AG10803 (cell line): ENCODE measurements around the gene IL9.

Source experiments
- DNase-seq: peaks from one replicate; pipeline ENCODE4 v3.0.0; 2010; ENCODE audit warnings: low read depth
- H3K4me3 ChIP-seq: 2 replicates; pipeline ENCODE4 v1.5.1; 2011; ENCODE audit warnings: mild to moderate bottlenecking, low read length, control low read depth
- TF ChIP-seq, protein P1 (sequence below): conservative IDR thresholded peaks from 2 replicates; pipeline ENCODE4 v1.5.1; 2011; ENCODE audit warnings: mild to moderate bottlenecking, low read length, control low read depth, inconsistent platforms

The IL9 gene

DNA sequence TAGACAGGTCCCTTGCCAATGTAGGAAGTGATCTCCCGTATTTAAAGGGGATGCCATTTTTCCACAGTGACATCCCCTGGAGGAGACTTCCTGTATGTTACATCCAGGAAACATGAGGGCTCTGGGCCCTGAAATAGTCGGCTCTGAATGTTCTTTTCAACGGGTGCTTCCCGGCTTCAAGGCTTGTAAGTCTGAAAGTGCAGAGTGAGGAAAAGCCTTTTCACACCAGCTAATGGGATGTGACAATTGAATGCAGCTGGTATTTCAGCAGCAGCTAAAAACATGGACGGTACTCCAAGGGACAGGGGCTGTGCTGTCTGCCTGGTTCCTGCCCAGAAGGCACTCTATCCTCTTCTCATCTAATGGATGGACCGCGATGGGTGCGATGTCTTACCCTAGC, 1.4 kb downstream of the IL9 start:
- no peak overlapping the region for H3K4me3 ChIP-seq
- DNase-seq, result no peak
- TF ChIP-seq, protein P1, sequence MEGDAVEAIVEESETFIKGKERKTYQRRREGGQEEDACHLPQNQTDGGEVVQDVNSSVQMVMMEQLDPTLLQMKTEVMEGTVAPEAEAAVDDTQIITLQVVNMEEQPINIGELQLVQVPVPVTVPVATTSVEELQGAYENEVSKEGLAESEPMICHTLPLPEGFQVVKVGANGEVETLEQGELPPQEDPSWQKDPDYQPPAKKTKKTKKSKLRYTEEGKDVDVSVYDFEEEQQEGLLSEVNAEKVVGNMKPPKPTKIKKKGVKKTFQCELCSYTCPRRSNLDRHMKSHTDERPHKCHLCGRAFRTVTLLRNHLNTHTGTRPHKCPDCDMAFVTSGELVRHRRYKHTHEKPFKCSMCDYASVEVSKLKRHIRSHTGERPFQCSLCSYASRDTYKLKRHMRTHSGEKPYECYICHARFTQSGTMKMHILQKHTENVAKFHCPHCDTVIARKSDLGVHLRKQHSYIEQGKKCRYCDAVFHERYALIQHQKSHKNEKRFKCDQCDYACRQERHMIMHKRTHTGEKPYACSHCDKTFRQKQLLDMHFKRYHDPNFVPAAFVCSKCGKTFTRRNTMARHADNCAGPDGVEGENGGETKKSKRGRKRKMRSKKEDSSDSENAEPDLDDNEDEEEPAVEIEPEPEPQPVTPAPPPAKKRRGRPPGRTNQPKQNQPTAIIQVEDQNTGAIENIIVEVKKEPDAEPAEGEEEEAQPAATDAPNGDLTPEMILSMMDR, result no peak

DNA sequence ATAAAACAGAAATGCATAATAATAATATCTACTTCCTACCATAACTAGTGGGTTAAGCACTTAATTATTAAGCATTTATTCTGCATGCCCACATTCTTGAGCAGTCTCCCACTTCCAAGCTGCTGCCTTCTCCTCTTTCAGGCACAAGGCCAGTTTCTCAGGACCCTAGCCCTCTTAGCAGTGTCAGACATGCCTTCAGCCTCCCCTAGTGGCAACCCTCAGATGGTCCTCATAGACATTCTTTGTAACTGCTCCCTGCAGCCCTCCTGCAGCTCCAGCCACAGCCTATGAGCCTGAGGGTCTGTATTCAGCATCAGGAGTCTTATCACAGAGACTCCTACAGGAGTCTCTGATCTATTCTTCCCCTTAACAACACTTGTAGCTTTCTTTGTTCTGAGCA, 3.9 kb downstream of the IL9 start:
- no peak for DNase-seq
- TF ChIP-seq, protein P1, result no peak
- H3K4me3 ChIP-seq, result no peak overlapping the region

DNA sequence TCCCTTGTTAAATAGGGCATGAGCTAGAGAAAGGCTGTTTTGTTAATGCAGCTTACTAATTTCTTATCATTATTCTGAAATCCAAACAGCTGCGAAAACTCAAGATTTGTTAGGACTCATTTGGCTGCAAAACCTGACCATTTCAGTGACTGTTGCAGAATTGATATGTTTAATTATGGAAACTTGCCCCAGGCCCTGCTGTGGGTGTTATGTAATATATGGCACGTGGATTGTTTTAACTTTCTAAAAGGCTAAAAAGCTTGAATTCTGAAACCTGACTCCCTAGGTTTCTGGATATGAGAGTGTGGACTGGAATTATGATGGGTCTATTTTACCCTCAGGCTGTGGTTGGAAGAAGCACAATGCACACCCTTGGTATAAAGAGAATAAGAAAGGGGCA, 4.4 kb downstream of the IL9 start:
- DNase-seq, result no peak
- no peak overlapping the region for H3K4me3 ChIP-seq
- TF ChIP-seq, protein P1, result no peak

DNA sequence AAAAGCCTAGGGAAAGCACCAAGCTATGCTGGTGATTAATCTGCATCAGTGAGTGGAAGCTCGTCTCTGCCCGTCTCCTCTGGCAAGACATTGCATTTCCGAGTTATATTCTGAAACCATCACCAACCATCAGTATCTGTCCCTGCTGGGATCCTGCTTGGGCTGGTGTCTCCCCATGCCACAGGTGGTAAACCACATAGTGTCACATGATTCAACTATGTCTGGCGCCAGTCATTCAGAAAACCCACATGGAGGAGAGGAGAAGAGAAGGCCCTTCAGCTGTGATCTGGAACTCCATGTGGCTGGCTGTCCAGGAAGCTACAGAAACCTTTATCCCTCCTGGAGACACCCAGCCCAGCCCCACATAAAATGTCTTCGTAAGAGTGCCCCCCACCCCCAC, 4.8 kb downstream of the IL9 start:
- TF ChIP-seq, protein P1, result no peak
- no peak for DNase-seq

DNA sequence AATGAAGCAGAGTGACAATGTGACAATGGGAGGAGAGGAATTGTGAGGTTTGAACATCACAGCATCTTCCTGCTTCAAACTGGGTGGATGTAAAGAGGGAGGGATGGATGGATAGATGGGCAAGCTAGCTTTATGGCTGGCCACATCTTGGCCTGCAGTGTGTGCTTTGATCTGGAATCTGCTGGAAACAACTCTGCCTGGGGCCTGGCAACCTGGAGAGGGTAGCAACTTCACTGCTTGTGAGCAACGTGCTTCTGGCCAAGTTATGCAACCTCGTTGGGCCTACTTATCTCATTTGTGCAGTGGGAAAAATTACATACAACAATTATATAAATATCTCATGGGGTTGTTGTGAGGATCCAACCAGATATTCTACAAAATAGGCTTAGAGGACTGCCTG, 5.3 kb downstream of the IL9 start:
- TF ChIP-seq, protein P1, result no peak
- H3K4me3 ChIP-seq, result no peak overlapping the region
- DNase-seq, result no peak

More for the DNA sequence above, 4.8 kb downstream of the IL9 start:
- H3K4me3 ChIP-seq, result no peak overlapping the region

DNA sequence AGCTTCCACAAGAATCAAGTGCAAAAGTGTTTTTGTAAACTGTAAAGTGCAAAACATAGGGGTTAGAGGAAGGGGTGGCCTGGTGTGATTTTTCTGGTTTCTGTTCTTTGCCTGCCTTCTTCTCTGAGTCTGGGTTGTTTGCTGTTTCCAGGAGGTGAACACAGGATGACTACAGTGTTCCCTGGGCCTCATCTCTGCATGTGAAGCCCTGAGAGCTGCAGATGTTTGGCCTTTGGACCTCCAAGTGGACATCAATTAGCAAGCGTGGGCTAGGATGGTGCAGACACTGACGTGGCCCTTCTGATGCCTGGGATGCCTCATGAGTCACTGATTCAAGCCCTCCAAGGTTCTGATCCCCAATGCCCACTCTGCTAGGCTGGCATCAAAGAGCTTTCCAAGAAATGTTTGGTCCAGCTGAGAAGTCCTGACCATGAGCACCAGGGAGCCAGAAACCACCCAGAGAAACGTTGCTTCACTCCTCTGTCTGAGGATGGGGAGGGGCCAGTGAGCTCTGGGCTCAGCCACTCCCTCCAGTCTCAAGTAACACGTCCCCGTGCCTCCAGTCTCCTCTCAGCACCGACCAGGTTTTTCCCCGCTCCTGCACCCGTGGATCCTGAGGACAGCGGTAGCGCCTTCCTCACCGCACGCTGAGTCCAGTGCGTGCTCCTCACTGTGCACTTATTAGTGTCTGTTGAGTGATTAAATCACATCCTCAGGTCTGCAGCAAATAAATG, 7.6 kb downstream of the IL9 start:
- TF ChIP-seq, protein P1, result no peak; the same call in 1 of the 2 replicates
- peak; percentile 41 for DNase-seq
- no peak overlapping the region for H3K4me3 ChIP-seq

DNA sequence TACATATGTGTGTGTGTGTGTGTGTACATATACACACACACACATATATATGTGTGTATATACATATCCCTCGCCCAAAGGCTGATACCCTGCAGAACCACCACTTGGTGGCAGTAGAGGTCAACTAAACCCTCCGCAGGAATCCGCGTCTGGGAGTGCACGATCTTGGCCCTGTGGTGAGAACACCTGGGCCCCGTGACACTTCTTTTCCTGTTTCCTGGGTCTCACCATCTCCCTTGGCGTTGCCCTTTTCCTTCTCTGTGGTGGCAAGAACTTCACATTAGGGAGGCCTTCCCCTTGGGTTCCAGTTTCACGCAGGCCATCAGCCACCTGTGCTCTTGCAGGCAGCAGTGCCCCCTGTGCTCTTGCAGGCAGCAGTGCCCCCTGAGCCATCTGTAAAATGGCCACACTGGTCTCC, 8.2 kb downstream of the IL9 start:
- DNase-seq, result peak; percentile 53

More for the DNA sequence above, 8.2 kb downstream of the IL9 start:
- TF ChIP-seq, protein P1, result peak; percentile 91
- H3K4me3 ChIP-seq, result no peak overlapping the region
